Measurements from ENCODE around the gene FAM187B.

Gene FAM187B

GRCh38 chr19:35228177-35228930 is at the start of gene FAM187B:
FAM187B (minus strand) TSS chr19:35228739; CDS start chr19:35228680, 59 bp downstream.
- DNase-seq (ENCODE audit: low spot score), result no peak

GRCh38 chr19:35276706-35277281 is 48.3 kb upstream of the FAM187B start:
- DNase-seq (ENCODE audit: low spot score), result no peak

- DNase-seq (ENCODE audit: low spot score), result no peak
Observed at GRCh38 chr19:35274323-35274722, 45.8 kb upstream of the FAM187B start.

GRCh38 chr19:35273686-35274259 is 45.2 kb upstream of the FAM187B start:
- DNase-seq (ENCODE audit: low spot score), result no peak

- no peak for DNase-seq (ENCODE audit: low spot score)
Observed at GRCh38 chr19:35272954-35273649, 44.6 kb upstream of the FAM187B start.

- no peak for DNase-seq (ENCODE audit: low spot score)
Observed at GRCh38 chr19:35272122-35272719, 43.7 kb upstream of the FAM187B start.

- DNase-seq (ENCODE audit: low spot score), result no peak
Observed at GRCh38 chr19:35271546-35271945, 43.0 kb upstream of the FAM187B start.

- no peak for DNase-seq (ENCODE audit: low spot score)
Observed at GRCh38 chr19:35270381-35270811, 41.9 kb upstream of the FAM187B start.

- peak; percentile 78 for DNase-seq (ENCODE audit: low spot score)
Observed at GRCh38 chr19:35269438-35270117, 41.0 kb upstream of the FAM187B start.

- DNase-seq (ENCODE audit: low spot score), result peak; percentile 55
Observed at GRCh38 chr19:35268536-35269437, 40.2 kb upstream of the FAM187B start, which contains the start of gene USF2. USF2 (plus strand) TSS chr19:35268962; CDS start chr19:35269102, 140 bp downstream.

- DNase-seq (ENCODE audit: low spot score), result peak; percentile 74
Observed at GRCh38 chr19:35267818-35268535, 39.4 kb upstream of the FAM187B start.

GRCh38 chr19:35267353-35267817 is 38.8 kb upstream of the FAM187B start:
- DNase-seq (ENCODE audit: low spot score), result no peak

GRCh38 chr19:35266520-35267352 is 38.2 kb upstream of the FAM187B start:
- no peak for DNase-seq (ENCODE audit: low spot score)

- DNase-seq (ENCODE audit: low spot score), result no peak
Observed at GRCh38 chr19:35265900-35266519, 37.5 kb upstream of the FAM187B start.

GRCh38 chr19:35265126-35265899 is 36.8 kb upstream of the FAM187B start:
- DNase-seq (ENCODE audit: low spot score), result no peak

- DNase-seq (ENCODE audit: low spot score), result no peak
Observed at GRCh38 chr19:35264268-35265125, 36.0 kb upstream of the FAM187B start.
